KMS-11 (cell line): ENCODE measurements around the gene ILF2.
"Not testable (repeated sequence)": the region's sequence is repeated elsewhere in the genome, so short reads cannot be mapped to it uniquely, and the experiment has no call there.

Source experiments
- H2AFZ ChIP-seq: fragments of 200-600 bp; sonication (generic); 2 replicates; pipeline ENCODE4 v1.6.1; 2016; ENCODE audit warnings: antibody characterized with exemption, mixed run types, low read depth
- H3K27ac ChIP-seq: fragments of 200-600 bp; sonication (generic); 2 replicates; pipeline ENCODE4 v1.6.1; 2016; ENCODE audit warnings: mild to moderate bottlenecking, mixed run types
- H3K27me3 ChIP-seq: fragments of 200-600 bp; sonication (generic); 2 replicates; pipeline ENCODE4 v1.6.1; 2017; ENCODE audit warnings: mild to moderate bottlenecking, low read depth, mixed run types, moderate library complexity; ENCODE audit not compliant: insufficient read depth
- H3K36me3 ChIP-seq: fragments of 200-600 bp; sonication (generic); 2 replicates; pipeline ENCODE4 v1.6.1; 2017; ENCODE audit warnings: mild to moderate bottlenecking, mixed run types; ENCODE audit not compliant: insufficient read depth
- H3K4me1 ChIP-seq: fragments of 200-600 bp; sonication (generic); 2 replicates; pipeline ENCODE4 v1.6.1; 2016; ENCODE audit warnings: mild to moderate bottlenecking, low read depth, mixed run types; ENCODE audit not compliant: poor library complexity, severe bottlenecking
- H3K4me2 ChIP-seq: fragments of 200-600 bp; sonication (generic); 2 replicates; pipeline ENCODE4 v1.7.0; 2016; ENCODE audit warnings: mild to moderate bottlenecking, mixed run types
- H3K4me3 ChIP-seq: fragments of 200-600 bp; sonication (generic); IDR thresholded peaks from 2 replicates; pipeline ENCODE4 v1.6.1; 2017; ENCODE audit warnings: low read depth, low read length, mixed read lengths; ENCODE audit not compliant: insufficient read depth
- H3K79me2 ChIP-seq: fragments of 200-600 bp; sonication (generic); 2 replicates; pipeline ENCODE4 v1.6.1; 2016; ENCODE audit warnings: low read depth, mixed run types; ENCODE audit not compliant: insufficient read depth
- H3K9ac ChIP-seq: fragments of 200-600 bp; sonication (generic); 2 replicates; pipeline ENCODE4 v1.6.1; 2016; ENCODE audit warnings: mild to moderate bottlenecking, mixed run types
- H4K20me1 ChIP-seq: fragments of 200-600 bp; sonication (generic); 2 replicates; pipeline ENCODE4 v1.6.1; 2016; ENCODE audit warnings: mild to moderate bottlenecking, mixed run types; ENCODE audit not compliant: insufficient read depth
- TF ChIP-seq, protein P1 (sequence below): fragments of 200-600 bp; sonication (generic); conservative IDR thresholded peaks from 2 replicates; pipeline ENCODE4 v1.6.1; 2017; ENCODE audit warnings: low read depth, mild to moderate bottlenecking, antibody characterized with exemption, low read length, moderate library complexity, mixed read lengths

Gene ILF2

DNA sequence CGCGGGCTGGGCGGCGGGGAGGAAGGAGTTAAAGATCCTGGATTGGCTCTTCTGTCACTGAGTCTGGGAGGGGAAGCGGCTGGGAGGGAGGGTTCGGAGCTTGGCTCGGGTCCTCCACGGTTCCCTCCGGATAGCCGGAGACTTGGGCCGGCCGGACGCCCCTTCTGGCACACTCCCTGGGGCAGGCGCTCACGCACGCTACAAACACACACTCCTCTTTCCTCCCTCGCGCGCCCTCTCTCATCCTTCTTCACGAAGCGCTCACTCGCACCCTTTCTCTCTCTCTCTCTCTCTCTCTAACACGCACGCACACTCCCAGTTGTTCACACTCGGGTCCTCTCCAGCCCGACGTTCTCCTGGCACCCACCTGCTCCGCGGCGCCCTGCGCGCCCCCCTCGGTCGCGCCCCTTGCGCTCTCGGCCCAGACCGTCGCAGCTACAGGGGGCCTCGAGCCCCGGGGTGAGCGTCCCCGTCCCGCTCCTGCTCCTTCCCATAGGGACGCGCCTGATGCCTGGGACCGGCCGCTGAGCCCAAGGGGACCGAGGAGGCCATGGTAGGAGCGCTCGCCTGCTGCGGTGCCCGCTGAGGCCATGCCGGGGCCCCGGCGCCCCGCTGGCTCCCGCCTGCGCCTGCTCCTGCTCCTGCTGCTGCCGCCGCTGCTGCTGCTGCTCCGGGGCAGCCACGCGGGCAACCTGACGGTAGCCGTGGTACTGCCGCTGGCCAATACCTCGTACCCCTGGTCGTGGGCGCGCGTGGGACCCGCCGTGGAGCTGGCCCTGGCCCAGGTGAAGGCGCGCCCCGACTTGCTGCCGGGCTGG, 7.9 kb upstream of the ILF2 start, which contains the start of gene NPR1:
Gene NPR1, plus strand, starts transcription at position 170 of the 818 bp plus-strand sequence. Its CDS starts 421 bp downstream, at position 591.
- Histone ChIP-seq H3K4me2 (peak within 1 kb of the TSS; percentile 4; the same call in 1 of the 2 replicates), H3K4me1 (peaks cover 11% of the 10 kb centered on the region), H4K20me1 (no peaks in the 10 kb centered on the region), H3K79me2 (no peaks in the 10 kb centered on the region), H3K27ac (no peak within 1 kb of the TSS), H3K36me3 (no peaks in the 10 kb centered on the region), H2AFZ (peak within 1 kb of the TSS; percentile 0; the same call in 1 of the 2 replicates), H3K4me3 (no peak within 1 kb of the TSS), H3K27me3 (peaks cover 59% of the 10 kb centered on the region), H3K9ac (no peak within 1 kb of the TSS)
- TF ChIP-seq, protein P1, sequence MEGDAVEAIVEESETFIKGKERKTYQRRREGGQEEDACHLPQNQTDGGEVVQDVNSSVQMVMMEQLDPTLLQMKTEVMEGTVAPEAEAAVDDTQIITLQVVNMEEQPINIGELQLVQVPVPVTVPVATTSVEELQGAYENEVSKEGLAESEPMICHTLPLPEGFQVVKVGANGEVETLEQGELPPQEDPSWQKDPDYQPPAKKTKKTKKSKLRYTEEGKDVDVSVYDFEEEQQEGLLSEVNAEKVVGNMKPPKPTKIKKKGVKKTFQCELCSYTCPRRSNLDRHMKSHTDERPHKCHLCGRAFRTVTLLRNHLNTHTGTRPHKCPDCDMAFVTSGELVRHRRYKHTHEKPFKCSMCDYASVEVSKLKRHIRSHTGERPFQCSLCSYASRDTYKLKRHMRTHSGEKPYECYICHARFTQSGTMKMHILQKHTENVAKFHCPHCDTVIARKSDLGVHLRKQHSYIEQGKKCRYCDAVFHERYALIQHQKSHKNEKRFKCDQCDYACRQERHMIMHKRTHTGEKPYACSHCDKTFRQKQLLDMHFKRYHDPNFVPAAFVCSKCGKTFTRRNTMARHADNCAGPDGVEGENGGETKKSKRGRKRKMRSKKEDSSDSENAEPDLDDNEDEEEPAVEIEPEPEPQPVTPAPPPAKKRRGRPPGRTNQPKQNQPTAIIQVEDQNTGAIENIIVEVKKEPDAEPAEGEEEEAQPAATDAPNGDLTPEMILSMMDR: no peak

DNA sequence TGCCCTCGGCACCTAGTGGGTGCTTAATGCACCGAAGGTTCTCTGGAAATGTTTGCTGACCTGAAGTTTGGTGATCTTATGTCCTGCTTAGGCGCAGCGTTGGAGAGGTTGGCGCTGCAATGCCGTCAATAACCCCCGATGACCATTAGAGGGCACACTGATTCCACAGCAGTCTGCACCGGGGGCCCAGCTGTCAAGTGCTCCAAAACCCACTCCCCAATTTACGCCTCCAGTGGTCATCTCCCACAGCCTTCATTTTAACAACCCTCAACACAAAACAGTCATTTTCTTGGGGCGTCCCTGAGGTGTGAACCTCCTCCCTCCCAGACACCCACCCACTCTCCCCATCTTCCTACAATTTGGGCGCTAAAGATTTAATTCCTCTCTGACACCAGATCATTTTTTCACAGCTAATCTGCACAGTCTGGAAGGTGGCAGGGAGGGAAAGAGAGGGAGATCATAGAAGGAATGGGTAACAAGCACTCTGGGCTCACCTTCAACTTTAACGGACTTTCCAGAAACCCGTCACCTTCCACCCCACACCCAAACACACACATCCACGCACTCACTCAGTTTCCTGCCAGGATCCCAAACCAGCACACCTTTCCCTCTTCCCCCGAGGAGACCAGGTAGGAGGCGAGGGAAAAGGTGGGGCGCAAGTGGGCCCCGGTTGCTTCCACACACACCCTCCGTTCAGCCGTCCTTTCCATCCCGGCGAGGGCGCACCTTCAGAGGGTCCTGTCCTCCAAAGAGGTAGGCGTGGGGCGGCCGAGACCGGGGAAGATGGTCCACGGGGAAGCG, 7.1 kb upstream of the ILF2 start:
- Histone ChIP-seq H3K27ac (no peak overlapping the region), H3K4me2 (peak overlapping the region; percentile 4; the same call in 1 of the 2 replicates), H3K36me3 (no peaks in the 10 kb centered on the region), H3K27me3 (peaks cover 51% of the 10 kb centered on the region), H2AFZ (peak overlapping the region; percentile 0; the same call in 1 of the 2 replicates), H3K4me3 (no peak overlapping the region), H3K79me2 (no peaks in the 10 kb centered on the region), H3K9ac (no peak overlapping the region), H3K4me1 (peaks cover 11% of the 10 kb centered on the region), H4K20me1 (no peaks in the 10 kb centered on the region)
- TF ChIP-seq, protein P1: peak; percentile 100

DNA sequence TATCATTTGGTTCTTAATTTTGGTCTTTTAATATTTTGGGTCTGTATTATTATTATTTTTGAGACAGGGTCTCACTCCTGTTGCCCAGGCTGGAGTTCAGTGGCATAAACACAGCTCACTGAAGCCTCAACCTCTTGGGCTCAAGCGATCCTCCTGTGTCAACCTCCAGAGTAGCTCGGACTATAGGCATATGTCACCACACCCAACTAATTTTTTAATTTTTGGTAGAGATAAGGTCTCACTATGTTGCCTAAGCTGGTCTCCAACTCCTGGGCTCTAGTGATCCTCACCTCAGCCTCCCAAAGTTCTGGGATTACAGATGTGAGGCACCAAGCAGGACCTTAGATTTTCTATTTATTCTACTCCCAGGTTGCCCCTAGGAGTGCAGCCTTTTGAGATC, 2.7 kb upstream of the ILF2 start:
- H3K9ac ChIP-seq: no peak overlapping the region
- no peak overlapping the region for H2AFZ ChIP-seq
- H3K4me2 ChIP-seq: no peak overlapping the region; the same call in 1 of the 2 replicates
- TF ChIP-seq, protein P1: no peak
- H3K27ac ChIP-seq: no peak overlapping the region
- H3K79me2 ChIP-seq: peaks cover 23% of the 10 kb centered on the region
- no peak overlapping the region for H3K4me3 ChIP-seq
- H3K36me3 ChIP-seq: peaks cover 13% of the 10 kb centered on the region; the same call in 1 of the 2 replicates
- no peaks in the 10 kb centered on the region for H4K20me1 ChIP-seq
- H3K4me1 ChIP-seq: peaks cover 33% of the 10 kb centered on the region
- H3K27me3 ChIP-seq: peaks cover 8% of the 10 kb centered on the region

DNA sequence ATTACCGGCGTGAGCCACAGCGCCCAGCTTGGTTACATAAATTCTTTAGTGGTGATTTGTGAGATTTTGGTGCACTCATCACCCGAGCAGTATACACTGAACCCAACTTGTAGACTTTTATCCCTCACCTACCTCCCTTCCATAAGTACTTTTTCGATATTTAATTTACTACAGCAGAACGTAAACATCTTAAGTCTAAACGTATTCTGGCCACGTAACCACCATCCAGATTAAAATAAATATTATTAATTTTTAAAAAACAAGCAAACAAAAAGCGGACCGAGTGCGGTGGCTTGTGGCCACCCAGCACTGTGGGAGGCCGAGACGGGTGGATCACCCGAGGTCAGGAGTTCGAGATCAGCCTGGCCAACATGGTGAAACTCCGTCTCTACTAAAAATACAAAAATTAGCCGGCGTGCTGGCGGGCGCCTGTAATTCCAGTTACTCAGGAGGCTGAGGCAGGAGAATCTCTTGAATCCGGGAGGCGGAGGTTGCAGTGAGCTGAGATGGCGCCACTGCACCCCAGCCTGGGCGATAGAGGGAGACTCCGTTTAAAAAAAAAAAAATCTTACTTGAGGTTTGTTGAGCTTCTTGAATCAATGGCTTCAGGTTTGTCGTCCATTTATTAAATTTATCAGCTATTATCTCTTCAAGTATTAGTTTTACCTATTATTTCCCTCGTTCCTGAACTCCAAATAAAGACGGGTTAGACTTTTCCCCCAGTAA, 998 bp upstream of the ILF2 start:
- Histone ChIP-seq H3K4me2 (peak overlapping the region; percentile 53), H2AFZ (peak overlapping the region; percentile 97), H3K4me1 (peaks cover 34% of the 10 kb centered on the region), H3K79me2 (peaks cover 40% of the 10 kb centered on the region), H3K36me3 (peaks cover 30% of the 10 kb centered on the region), H3K4me3 (peak overlapping the region; percentile 97), H3K27ac (peak overlapping the region; percentile 83), H3K9ac (peak overlapping the region; percentile 77)
- TF ChIP-seq, protein P1: 0 out of 2 replicates have a peak, but pooled peaks have one; percentile 29
- H4K20me1 ChIP-seq, H3K27me3 ChIP-seq: not testable (repeated sequence)
